ENCODE measurements around the gene IL1A. TPM values are rescaled to one million over a fixed set of nuclear protein-coding genes. Genes with fewer than 3 reads are reported as not detected.

The IL1A gene
- total and polyA plus RNA-seq, 2 donors from 2014 or later = 0.13 TPM; not detected in 1

- FAIRE-seq = no peak
- no peak for TF ChIP-seq CTCF (IDR thresholded peaks at IDR 0.05; ENCODE audit: borderline replicate concordance, extremely low read depth, insufficient read depth)
- no peak overlapping the region for H3K4me3 ChIP-seq (ENCODE audit: low read length in 3 of 3)
Measured at GRCh38 chr2:112774536-112775285, 9.6 kb downstream of the IL1A start.

GRCh38 chr2:112773556-112773955, 10.7 kb downstream of the IL1A start:
- Histone ChIP-seq H3K9ac (ENCODE audit: low read length in 3 of 3) (no peak overlapping the region), H3K4me3 (ENCODE audit: low read length in 3 of 3) (no peak overlapping the region), H3K9me3 (ENCODE audit: control insufficient read depth in 2 of 3, insufficient read depth in 1 of 3, low read length in 3 of 3) (no peaks in the 10 kb centered on the region), H3K27me3 (ENCODE audit: control insufficient read depth, insufficient read depth, low read length) (no peaks in the 10 kb centered on the region), H3K36me3 (ENCODE audit: control insufficient read depth in 2 of 3, insufficient read depth in 3 of 3, low read length in 3 of 3) (no peaks in the 10 kb centered on the region), H3K27ac (ENCODE audit: low read depth in 2 of 2, low read length in 2 of 2) (no peak overlapping the region), H3K4me1 (ENCODE audit: control insufficient read depth in 2 of 3, insufficient read depth in 2 of 3, low read depth in 1 of 3, low read length in 3 of 3) (no peaks in the 10 kb centered on the region)
- TF ChIP-seq CTCF (IDR thresholded peaks at IDR 0.05; ENCODE audit: borderline replicate concordance, extremely low read depth, insufficient read depth) = no peak
- no peak for DNase-seq
- intact Hi-C loops (cut with DNase I) = no loop called here
- FAIRE-seq = no peak

More at GRCh38 chr2:112774536-112775285, 9.6 kb downstream of the IL1A start:
- Histone ChIP-seq H3K36me3 (ENCODE audit: control insufficient read depth in 2 of 3, insufficient read depth in 3 of 3, low read length in 3 of 3) (no peaks in the 10 kb centered on the region), H3K27me3 (ENCODE audit: control insufficient read depth, insufficient read depth, low read length) (no peaks in the 10 kb centered on the region), H3K4me1 (ENCODE audit: control insufficient read depth in 2 of 3, insufficient read depth in 2 of 3, low read depth in 1 of 3, low read length in 3 of 3) (no peaks in the 10 kb centered on the region), H3K9me3 (ENCODE audit: control insufficient read depth in 2 of 3, insufficient read depth in 1 of 3, low read length in 3 of 3) (no peaks in the 10 kb centered on the region), H3K27ac (ENCODE audit: low read depth in 2 of 2, low read length in 2 of 2) (no peak overlapping the region), H3K9ac (ENCODE audit: low read length in 3 of 3) (no peak overlapping the region)
- DNase-seq = no peak
- intact Hi-C loops (cut with DNase I) = no loop called here

DNA sequence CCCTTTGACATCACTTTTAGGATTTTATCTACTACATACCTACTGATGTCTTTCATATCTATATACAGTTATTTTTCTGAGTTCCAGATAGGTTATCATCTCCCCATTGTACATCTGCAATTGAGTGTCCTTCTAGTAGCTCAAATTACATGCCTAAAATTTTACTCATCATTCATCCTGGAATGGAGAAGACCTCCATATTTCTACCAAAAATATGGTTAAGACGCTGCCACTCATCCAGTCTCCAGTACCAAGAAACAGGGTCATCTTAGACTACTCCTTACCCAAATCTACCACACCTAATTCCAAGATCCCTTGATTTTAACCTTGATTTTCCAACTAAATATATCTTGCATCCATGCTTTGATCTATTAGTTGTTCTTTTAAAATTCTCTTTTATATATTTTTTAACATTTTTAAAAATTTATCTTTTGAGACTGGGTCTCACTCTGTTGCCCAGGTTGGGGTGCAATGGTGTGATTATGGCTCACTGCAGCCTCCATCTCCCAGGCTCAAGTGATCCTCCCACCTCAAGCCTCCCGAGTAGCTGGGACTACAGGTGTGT, 11.3 kb downstream of the IL1A start:
- Histone ChIP-seq H3K36me3 (ENCODE audit: control insufficient read depth in 2 of 3, insufficient read depth in 3 of 3, low read length in 3 of 3) (no peaks in the 10 kb centered on the region), H3K9ac (ENCODE audit: low read length in 3 of 3) (no peak overlapping the region), H3K27me3 (ENCODE audit: control insufficient read depth, insufficient read depth, low read length) (no peaks in the 10 kb centered on the region), H3K9me3 (ENCODE audit: control insufficient read depth in 2 of 3, insufficient read depth in 1 of 3, low read length in 3 of 3) (no peaks in the 10 kb centered on the region), H3K4me3 (ENCODE audit: low read length in 3 of 3) (no peak overlapping the region), H3K27ac (ENCODE audit: low read depth in 2 of 2, low read length in 2 of 2) (no peak overlapping the region), H3K4me1 (ENCODE audit: control insufficient read depth in 2 of 3, insufficient read depth in 2 of 3, low read depth in 1 of 3, low read length in 3 of 3) (no peaks in the 10 kb centered on the region)
- intact Hi-C loops (cut with DNase I) = no loop called here
- no peak for TF ChIP-seq CTCF (IDR thresholded peaks at IDR 0.05; ENCODE audit: borderline replicate concordance, extremely low read depth, insufficient read depth)
- FAIRE-seq = no peak
- no peak for DNase-seq

Data from kidney (tissue), 14 donors.